C4-2B (cell line): ENCODE results near the gene KCNMA1.

Experiments used
- H3K27ac ChIP-seq: fragments of 450-650 bp; 2 replicates; pipeline ENCODE4 v1.5.1; 2017
- CTCF ChIP-seq: fragments of 450-650 bp; conservative IDR thresholded peaks from 2 replicates; pipeline ENCODE4 v1.5.1; 2017; ENCODE audit warnings: mild to moderate bottlenecking
- ZFX ChIP-seq: fragments of 450-650 bp; IDR thresholded peaks from 2 replicates; pipeline ENCODE4 v1.6.1; 2017

KCNMA1 gene

GRCh38 chr10:76881477-76882220 is 756.0 kb downstream of the KCNMA1 start:
- H3K27ac ChIP-seq = no peak overlapping the region
- TF ChIP-seq ZFX (no peak), CTCF (no peak)

GRCh38 chr10:76880931-76881330 is 756.7 kb downstream of the KCNMA1 start:
- no peak for TF ChIP-seq ZFX
- no peak for TF ChIP-seq CTCF
- no peak overlapping the region for H3K27ac ChIP-seq

GRCh38 chr10:76879116-76879913 is 758.3 kb downstream of the KCNMA1 start:
- no peak overlapping the region for H3K27ac ChIP-seq
- TF ChIP-seq ZFX (no peak), CTCF (no peak)

GRCh38 chr10:76878514-76878913 is 759.1 kb downstream of the KCNMA1 start:
- H3K27ac ChIP-seq = no peak overlapping the region
- TF ChIP-seq ZFX (no peak), CTCF (no peak)

- TF ChIP-seq ZFX = no peak
- no peak for TF ChIP-seq CTCF
- no peak overlapping the region for H3K27ac ChIP-seq
Observed at GRCh38 chr10:76874896-76875295, 762.7 kb downstream of the KCNMA1 start.

GRCh38 chr10:76874176-76874575 is 763.4 kb downstream of the KCNMA1 start:
- H3K27ac ChIP-seq = no peak overlapping the region
- TF ChIP-seq ZFX (no peak), CTCF (no peak)

GRCh38 chr10:76871697-76872295 is 765.8 kb downstream of the KCNMA1 start:
- no peak for TF ChIP-seq ZFX
- no peak for TF ChIP-seq CTCF
- no peak overlapping the region for H3K27ac ChIP-seq
